SIG-M5 treated with dmso at 0.1 percent for 504 hours (cell line): ENCODE measurements around the gene TMPRSS13.

Experiments used
- DNase-seq: peaks from one replicate; lab custom pipeline; 2025; ENCODE audit not compliant: unreplicated experiment; lab: John Stamatoyannopoulos, UW

TMPRSS13 gene

GRCh38 chr11:117900121-117900648 is 29.0 kb downstream of the TMPRSS13 start:
- DNase-seq: no peak

GRCh38 chr11:117898059-117898458 is 31.1 kb downstream of the TMPRSS13 start:
- DNase-seq: no peak

GRCh38 chr11:117892651-117893050 is 36.6 kb downstream of the TMPRSS13 start:
- DNase-seq: no peak

- no peak for DNase-seq
Observed at GRCh38 chr11:117891362-117891761, 37.8 kb downstream of the TMPRSS13 start.

GRCh38 chr11:117888139-117888566 is 41.0 kb downstream of the TMPRSS13 start:
- DNase-seq: no peak

GRCh38 chr11:117887431-117888138 is 41.6 kb downstream of the TMPRSS13 start:
- DNase-seq: no peak

- no peak for DNase-seq
Observed at GRCh38 chr11:117885777-117886176, 43.4 kb downstream of the TMPRSS13 start.

GRCh38 chr11:117884994-117885393 is 44.2 kb downstream of the TMPRSS13 start:
- DNase-seq: no peak

- DNase-seq: no peak
Observed at GRCh38 chr11:117883063-117883462, 46.1 kb downstream of the TMPRSS13 start.

GRCh38 chr11:117882311-117882905 is 46.8 kb downstream of the TMPRSS13 start:
- no peak for DNase-seq

- peak; percentile 7 for DNase-seq
Observed at GRCh38 chr11:117881217-117881616, 48.0 kb downstream of the TMPRSS13 start.

- DNase-seq: no peak
Observed at GRCh38 chr11:117879516-117880480, 49.4 kb downstream of the TMPRSS13 start.

- no peak for DNase-seq
Observed at GRCh38 chr11:117878939-117879475, 50.2 kb downstream of the TMPRSS13 start.

GRCh38 chr11:117878314-117878938 is 50.8 kb downstream of the TMPRSS13 start:
- DNase-seq: no peak

GRCh38 chr11:117877120-117877784 is 52.0 kb downstream of the TMPRSS13 start:
- no peak for DNase-seq

GRCh38 chr11:117876341-117877119 is 52.7 kb downstream of the TMPRSS13 start, which contains the start of gene FXYD6:
TSS of gene FXYD6 (minus strand) at chr11:117876658. CDS start at chr11:117842776, 33,882 bp downstream.
- no peak for DNase-seq

GRCh38 chr11:117876059-117876340 is 53.2 kb downstream of the TMPRSS13 start:
- no peak for DNase-seq

- no peak for DNase-seq
Observed at GRCh38 chr11:117875382-117876058, 53.7 kb downstream of the TMPRSS13 start.

GRCh38 chr11:117874910-117875381 is 54.3 kb downstream of the TMPRSS13 start:
- DNase-seq: no peak
